Measurements from ENCODE around the gene CFAP107.
"Not testable (repeated sequence)": the region's sequence is repeated elsewhere in the genome, so short reads cannot be mapped to it uniquely, and the experiment has no call there.

- not testable (repeated sequence) for TF ChIP-seq HDGF (IDR thresholded peaks at IDR 0.05; ENCODE audit: borderline replicate concordance); NFRKB (IDR thresholded peaks at IDR 0.05); ELF4 (IDR thresholded peaks at IDR 0.05); SUZ12 (IDR thresholded peaks at IDR 0.05); SP1 (IDR thresholded peaks at IDR 0.05); FOXK2 (IDR thresholded peaks at IDR 0.05); FOXM1 (IDR thresholded peaks at IDR 0.05; ENCODE audit: borderline replicate concordance); ZNF384 (IDR thresholded peaks at IDR 0.05); BHLHE40 (IDR thresholded peaks at IDR 0.05; ENCODE audit: borderline replicate concordance); TARDBP (IDR thresholded peaks at IDR 0.05); CTBP1 (IDR thresholded peaks at IDR 0.05; ENCODE audit: borderline replicate concordance); FOXA1 (IDR thresholded peaks at IDR 0.05); PKNOX1 (IDR thresholded peaks at IDR 0.05)
Observed at GRCh38 chr1:12713651-12714050, 32.3 kb upstream of the CFAP107 start.
